ENCODE measurements around the gene CPNE7. TPM values are rescaled to one million over a fixed set of nuclear protein-coding genes. Genes with fewer than 3 reads are reported as not detected.

CPNE7 gene
- total and polyA plus RNA-seq, 4 experiments from 2014 or later: 2.3 to 7.3 (median 4.9) TPM

DNA sequence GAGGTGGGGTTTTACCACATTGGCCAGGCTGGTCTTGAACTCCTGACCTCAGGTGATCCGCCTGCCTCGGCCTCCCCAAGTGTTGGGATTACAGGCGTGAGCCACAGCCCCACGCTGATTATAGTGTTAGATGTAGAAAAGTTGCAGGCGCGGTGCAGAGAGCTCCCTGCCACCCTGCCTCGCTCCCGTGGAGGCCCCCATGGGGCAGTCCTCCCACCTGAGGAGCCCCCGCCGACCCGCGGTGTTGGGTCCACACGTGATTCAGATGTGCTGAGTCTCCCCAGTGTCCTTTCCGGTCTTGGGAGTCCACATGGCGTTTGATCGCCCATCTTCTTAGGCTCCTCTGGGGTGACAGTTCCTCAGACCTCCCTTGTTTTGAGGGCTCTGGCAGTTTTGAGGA, 20.3 kb upstream of the CPNE7 start:
- Histone ChIP-seq H3K4me1 (ENCODE audit: insufficient read depth, low read length) (peaks cover 15% of the 10 kb centered on the region), H3K27me3 (ENCODE audit: insufficient read depth, low read length) (no peaks in the 10 kb centered on the region), H3K4me3 (ENCODE audit: low read length in 2 of 2) (no peak overlapping the region), H3K27ac (ENCODE audit: low read depth, low read length) (no peak overlapping the region), H3K9me3 (ENCODE audit: control insufficient read depth in 1 of 2, low read length in 2 of 2) (no peaks in the 10 kb centered on the region), H3K36me3 (ENCODE audit: insufficient read depth, low read length) (peaks cover 33% of the 10 kb centered on the region)
- Mint-ChIP-seq H3K9me3 (no peaks in the 10 kb centered on the region), H3K36me3 (peaks cover 6 to 40% of the 10 kb centered on the region in 2 donors), H3K27ac (no peak overlapping the region), H3K27me3 (no peaks in the 10 kb centered on the region), H3K4me3 (no peak overlapping the region), H3K4me1 (peaks cover 4 to 24% (median 12%) of the 10 kb centered on the region in 4 donors)
- no peak for DNase-seq
- ChIA-PET CTCF (ENCODE audit: partially characterized antibody) (interaction anchor here (1.1 to 2.2 kb wide), 3 partner anchors 145 to 241 kb away, joined by 3 to 12 read pairs (median 3); no protein-coding TSS in a partner anchor), POLR2A (ENCODE audit: partially characterized antibody) (no interaction called here)
- intact Hi-C loops (cut with micrococcal nuclease): loop anchor here (5.0 kb wide), 1 partner anchor 238 kb away; no protein-coding TSS in a partner anchor

DNA sequence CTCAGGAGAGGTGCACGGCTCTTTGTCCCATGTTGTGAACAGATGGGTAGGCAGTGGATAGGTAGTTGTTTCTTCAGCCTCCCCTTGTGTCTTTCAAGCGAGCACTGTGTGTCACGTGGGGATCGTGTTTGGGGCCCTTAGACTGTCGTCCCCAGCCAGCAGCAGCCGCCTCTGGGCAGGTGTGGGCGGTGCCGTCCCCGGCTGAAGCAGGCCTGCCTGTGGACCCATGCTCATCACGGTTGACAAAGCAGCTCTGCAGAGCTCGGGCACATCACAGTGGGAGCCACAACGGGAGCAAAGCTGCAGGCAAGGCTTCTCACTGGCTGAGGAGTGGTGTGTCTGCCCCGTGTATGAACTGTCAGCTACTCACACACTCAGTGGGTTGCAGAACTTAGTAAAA, 19.8 kb upstream of the CPNE7 start:
- peak overlapping the region in 1 of 7 donors; percentile 54 for H3K27ac Mint-ChIP-seq
- H3K36me3 Mint-ChIP-seq: peaks cover 6 to 42% of the 10 kb centered on the region in 2 donors
- no peaks in the 10 kb centered on the region for H3K9me3 Mint-ChIP-seq
- no peaks in the 10 kb centered on the region for H3K27me3 ChIP-seq (ENCODE audit: insufficient read depth, low read length)
- H3K4me1 ChIP-seq (ENCODE audit: insufficient read depth, low read length): peaks cover 15% of the 10 kb centered on the region
- H3K9me3 ChIP-seq (ENCODE audit: control insufficient read depth in 1 of 2, low read length in 2 of 2): no peaks in the 10 kb centered on the region
- peaks cover 4 to 24% (median 14%) of the 10 kb centered on the region in 4 donors for H3K4me1 Mint-ChIP-seq
- H3K4me3 ChIP-seq (ENCODE audit: low read length in 2 of 2): no peak overlapping the region
- ChIA-PET POLR2A (ENCODE audit: partially characterized antibody) (no interaction called here), CTCF (ENCODE audit: partially characterized antibody) (interaction anchor here (2.2 kb wide), 1 partner anchor 241 kb away, joined by 12 read pairs; no protein-coding TSS in a partner anchor)
- no peak overlapping the region for H3K27ac ChIP-seq (ENCODE audit: low read depth, low read length)
- H3K27me3 Mint-ChIP-seq: no peaks in the 10 kb centered on the region
- peaks cover 33% of the 10 kb centered on the region for H3K36me3 ChIP-seq (ENCODE audit: insufficient read depth, low read length)
- H3K4me3 Mint-ChIP-seq: no peak overlapping the region
- intact Hi-C loops (cut with micrococcal nuclease): loop anchor here (5.0 kb wide), 1 partner anchor 238 kb away; no protein-coding TSS in a partner anchor
- DNase-seq: no peak

DNA sequence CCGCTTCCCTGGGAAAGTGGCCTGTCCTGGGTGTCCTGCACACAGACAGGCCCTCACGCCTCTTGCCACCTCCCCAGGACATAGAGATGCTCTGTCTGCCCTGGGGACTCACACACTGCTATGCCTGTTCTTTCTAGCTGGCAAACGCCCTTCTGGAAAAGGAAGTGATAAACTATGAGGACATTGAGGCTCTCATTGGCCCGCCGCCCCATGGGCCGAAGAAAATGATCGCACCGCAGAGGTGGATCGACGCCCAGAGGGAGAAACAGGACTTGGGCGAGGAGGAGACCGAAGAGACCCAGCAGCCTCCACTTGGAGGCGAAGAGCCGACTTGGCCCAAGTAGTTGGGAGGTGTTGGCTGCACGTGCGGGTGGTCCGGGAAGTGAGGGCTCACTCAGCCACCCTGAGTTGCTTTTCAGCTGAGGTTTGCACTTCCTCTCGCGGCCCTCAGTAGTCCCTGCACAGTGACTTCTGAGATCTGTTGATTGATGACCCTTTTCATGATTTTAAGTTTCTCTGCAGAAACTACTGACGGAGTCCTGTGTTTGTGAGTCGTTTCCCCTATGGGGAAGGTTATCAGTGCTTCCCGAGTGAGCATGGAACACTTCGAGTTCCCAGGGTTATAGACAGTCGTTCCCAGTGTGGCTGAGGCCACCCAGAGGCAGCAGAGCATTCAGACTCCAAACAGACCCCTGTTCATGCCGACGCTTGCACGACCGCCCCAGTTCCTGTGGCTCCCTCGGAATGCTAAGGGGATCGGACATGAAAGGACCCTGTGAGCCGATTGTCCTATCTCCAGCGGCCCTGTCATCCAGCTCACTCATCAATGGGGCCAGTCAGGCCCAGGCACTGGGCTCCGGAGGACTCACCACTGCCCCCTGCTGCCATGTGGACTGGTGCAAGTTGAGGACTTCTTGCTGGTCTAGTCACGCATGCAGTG, 18.5 kb upstream of the CPNE7 start:
- intact Hi-C loops (cut with micrococcal nuclease): loop anchor here (1.0 to 5.0 kb wide), 2 partner anchors 224 to 240 kb away; no protein-coding TSS in a partner anchor
- Mint-ChIP-seq H3K9me3 (peaks cover 0 to 2% (median 0%) of the 10 kb centered on the region in 8 donors), H3K36me3 (peaks cover 13 to 42% of the 10 kb centered on the region in 2 donors), H3K4me3 (peak overlapping the region; percentile 1 to 72 (median 60)), H3K27me3 (no peaks in the 10 kb centered on the region), H3K27ac (peak overlapping the region; percentile 64 to 87 (median 79)), H3K4me1 (peaks cover 9 to 32% (median 20%) of the 10 kb centered on the region in 4 donors)
- ChIA-PET POLR2A (ENCODE audit: partially characterized antibody) (interaction anchor here (0.6 to 1.4 kb wide), 6 partner anchors 8 to 317 kb away, joined by 3 to 5 read pairs (median 4); no protein-coding TSS in a partner anchor), CTCF (ENCODE audit: partially characterized antibody) (interaction anchor here (0.5 to 2.2 kb wide), 19 partner anchors 8 to 268 kb away, joined by 3 to 12 read pairs (median 4); no protein-coding TSS in a partner anchor)
- Histone ChIP-seq H3K9me3 (ENCODE audit: control insufficient read depth in 1 of 2, low read length in 2 of 2) (no peaks in the 10 kb centered on the region), H3K27ac (ENCODE audit: low read depth, low read length) (no peak overlapping the region), H3K27me3 (ENCODE audit: insufficient read depth, low read length) (no peaks in the 10 kb centered on the region), H3K4me3 (ENCODE audit: low read length in 2 of 2) (no peak overlapping the region), H3K4me1 (ENCODE audit: insufficient read depth, low read length) (peaks cover 22% of the 10 kb centered on the region), H3K36me3 (ENCODE audit: insufficient read depth, low read length) (peaks cover 37% of the 10 kb centered on the region)
- DNase-seq: peak; percentile 70 to 82 (median 73)

DNA sequence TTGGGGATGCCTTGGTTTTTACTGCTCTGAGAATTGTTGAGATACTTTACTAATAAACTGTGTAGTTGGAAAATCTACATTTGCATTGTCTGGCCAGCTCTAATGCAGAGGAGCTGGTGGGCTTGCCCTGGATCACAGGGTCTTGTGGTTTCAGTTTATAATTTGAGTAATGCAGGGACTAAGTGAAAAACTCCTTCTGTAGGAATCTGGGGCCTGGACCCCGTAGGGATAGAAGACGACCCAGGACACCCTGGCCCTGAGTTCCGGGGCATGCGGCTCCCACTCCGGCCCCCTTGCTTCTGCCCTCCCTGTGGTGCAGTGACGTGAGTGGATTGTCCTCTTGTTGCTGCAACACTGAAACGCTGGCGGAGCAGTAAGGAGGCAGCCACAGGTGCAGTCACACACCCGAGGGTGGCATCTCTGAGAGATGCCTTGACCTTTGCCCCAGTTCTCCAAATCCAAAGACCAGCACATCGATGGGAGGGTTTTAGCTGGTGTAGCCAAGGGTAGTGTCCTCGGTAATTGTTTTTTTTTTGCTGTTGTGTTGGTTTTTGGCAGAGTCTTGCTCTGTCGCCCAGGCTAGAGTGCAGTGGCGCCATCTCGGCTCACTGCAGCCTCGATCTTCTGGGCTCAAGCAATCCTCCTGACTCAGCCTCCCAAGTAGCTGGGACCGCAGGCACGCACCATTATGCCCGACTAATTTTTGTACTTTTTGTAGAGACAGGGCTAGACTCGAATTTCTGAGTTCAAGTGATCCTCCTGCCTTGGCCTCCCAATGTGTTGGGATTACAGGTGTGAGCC, 17.7 kb upstream of the CPNE7 start:
- Mint-ChIP-seq H3K4me3 (peak overlapping the region; percentile 1 to 72 (median 60)), H3K36me3 (peaks cover 16 to 42% of the 10 kb centered on the region in 2 donors), H3K27ac (peak overlapping the region; percentile 64 to 87 (median 79)), H3K27me3 (no peaks in the 10 kb centered on the region), H3K9me3 (peaks cover 0 to 5% (median 0%) of the 10 kb centered on the region in 8 donors), H3K4me1 (peaks cover 13 to 41% (median 27%) of the 10 kb centered on the region in 4 donors)
- Histone ChIP-seq H3K27ac (ENCODE audit: low read depth, low read length) (no peak overlapping the region), H3K4me3 (ENCODE audit: low read length in 2 of 2) (no peak overlapping the region), H3K36me3 (ENCODE audit: insufficient read depth, low read length) (peaks cover 37% of the 10 kb centered on the region), H3K27me3 (ENCODE audit: insufficient read depth, low read length) (no peaks in the 10 kb centered on the region), H3K9me3 (ENCODE audit: control insufficient read depth in 1 of 2, low read length in 2 of 2) (no peaks in the 10 kb centered on the region), H3K4me1 (ENCODE audit: insufficient read depth, low read length) (peaks cover 31% of the 10 kb centered on the region)
- POLR2A ChIA-PET (ENCODE audit: partially characterized antibody): interaction anchor here (0.6 to 1.6 kb wide), 8 partner anchors 23 to 318 kb away, joined by 3 to 5 read pairs (median 3); no protein-coding TSS in a partner anchor
- DNase-seq: no peak
- intact Hi-C loops (cut with micrococcal nuclease): loop anchor here (1.0 to 5.0 kb wide), 2 partner anchors 225 to 241 kb away; no protein-coding TSS in a partner anchor
- CTCF ChIA-PET (ENCODE audit: partially characterized antibody): interaction anchor here (0.7 to 2.2 kb wide), 18 partner anchors 9 to 317 kb away, joined by 3 to 12 read pairs (median 4); no protein-coding TSS in a partner anchor

DNA sequence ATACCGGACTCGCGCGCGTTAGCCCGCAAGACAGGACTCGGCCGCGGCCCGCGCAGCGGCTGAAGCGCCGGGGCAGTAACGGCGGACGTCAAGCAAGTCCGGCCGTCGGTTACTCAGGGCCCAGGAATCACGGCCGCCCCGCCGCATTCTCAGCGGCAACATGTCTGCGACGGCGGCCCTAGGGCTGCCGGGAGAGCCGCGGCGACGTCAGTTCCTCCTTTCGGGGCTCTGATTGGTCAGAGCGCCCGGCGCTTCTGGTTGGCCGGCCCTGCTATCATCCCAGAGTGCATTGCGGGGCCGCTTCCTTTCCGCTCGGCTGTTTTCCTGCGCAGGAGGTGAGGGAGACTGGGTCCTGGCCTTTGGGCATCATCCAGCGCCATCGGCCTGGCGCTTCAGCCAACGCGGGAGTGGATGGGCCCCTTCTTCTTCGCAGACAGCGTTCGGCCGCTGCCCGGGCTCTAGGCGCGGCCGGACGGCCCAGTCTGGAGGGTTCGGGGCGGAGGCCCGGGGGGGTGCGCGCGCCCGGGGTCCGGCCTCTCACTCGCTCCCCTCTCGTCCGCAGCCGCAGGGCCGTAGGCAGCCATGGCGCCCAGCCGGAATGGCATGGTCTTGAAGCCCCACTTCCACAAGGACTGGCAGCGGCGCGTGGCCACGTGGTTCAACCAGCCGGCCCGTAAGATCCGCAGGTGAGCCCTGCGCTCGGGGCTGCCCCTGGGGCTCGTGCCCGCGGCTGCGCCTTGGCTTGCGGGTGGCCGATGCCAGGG, 15.0 kb upstream of the CPNE7 start, which contains the start of gene RPL13:
Gene RPL13, plus strand, starts transcription at position 305 of the 764 bp plus-strand sequence. Its CDS starts 278 bp downstream, at position 583.
- Histone ChIP-seq H3K9me3 (ENCODE audit: control insufficient read depth in 1 of 2, low read length in 2 of 2) (no peaks in the 10 kb centered on the region), H3K27me3 (ENCODE audit: insufficient read depth, low read length) (no peaks in the 10 kb centered on the region), H3K27ac (ENCODE audit: low read depth, low read length) (peak within 1 kb of the TSS; percentile 88), H3K4me1 (ENCODE audit: insufficient read depth, low read length) (peaks cover 58% of the 10 kb centered on the region), H3K4me3 (ENCODE audit: low read length in 2 of 2) (peak within 1 kb of the TSS; percentile 73 to 85), H3K36me3 (ENCODE audit: insufficient read depth, low read length) (peaks cover 39% of the 10 kb centered on the region)
- POLR2A ChIA-PET (ENCODE audit: partially characterized antibody): interaction anchor here (1.0 to 2.0 kb wide), 9 partner anchors 11 to 245 kb away, joined by 3 to 9 read pairs (median 5); partner anchors contain the start of genes CHMP1A, SPATA33 and SPG7
- Mint-ChIP-seq H3K27ac (peak within 1 kb of the TSS; percentile 97 to 99 (median 98)), H3K36me3 (peaks cover 25 to 58% of the 10 kb centered on the region in 2 donors), H3K4me1 (peaks cover 32 to 66% (median 50%) of the 10 kb centered on the region in 4 donors), H3K9me3 (peaks cover 0 to 5% (median 0%) of the 10 kb centered on the region in 8 donors), H3K4me3 (peak within 1 kb of the TSS; percentile 95 to 99 (median 98)), H3K27me3 (no peaks in the 10 kb centered on the region)
- CTCF ChIA-PET (ENCODE audit: partially characterized antibody): no interaction called here
- intact Hi-C loops (cut with micrococcal nuclease): loop anchor here (1.0 to 10.0 kb wide), 5 partner anchors 26 to 320 kb away; partner anchors contain the start of genes ANKRD11, SPG7 and TCF25
- peak; percentile 91 to 94 (median 93) for DNase-seq

Data from CD4-positive, alpha-beta memory T cell (primary cell).